Measurements from ENCODE around the gene CEP55.

CEP55 gene

DNA sequence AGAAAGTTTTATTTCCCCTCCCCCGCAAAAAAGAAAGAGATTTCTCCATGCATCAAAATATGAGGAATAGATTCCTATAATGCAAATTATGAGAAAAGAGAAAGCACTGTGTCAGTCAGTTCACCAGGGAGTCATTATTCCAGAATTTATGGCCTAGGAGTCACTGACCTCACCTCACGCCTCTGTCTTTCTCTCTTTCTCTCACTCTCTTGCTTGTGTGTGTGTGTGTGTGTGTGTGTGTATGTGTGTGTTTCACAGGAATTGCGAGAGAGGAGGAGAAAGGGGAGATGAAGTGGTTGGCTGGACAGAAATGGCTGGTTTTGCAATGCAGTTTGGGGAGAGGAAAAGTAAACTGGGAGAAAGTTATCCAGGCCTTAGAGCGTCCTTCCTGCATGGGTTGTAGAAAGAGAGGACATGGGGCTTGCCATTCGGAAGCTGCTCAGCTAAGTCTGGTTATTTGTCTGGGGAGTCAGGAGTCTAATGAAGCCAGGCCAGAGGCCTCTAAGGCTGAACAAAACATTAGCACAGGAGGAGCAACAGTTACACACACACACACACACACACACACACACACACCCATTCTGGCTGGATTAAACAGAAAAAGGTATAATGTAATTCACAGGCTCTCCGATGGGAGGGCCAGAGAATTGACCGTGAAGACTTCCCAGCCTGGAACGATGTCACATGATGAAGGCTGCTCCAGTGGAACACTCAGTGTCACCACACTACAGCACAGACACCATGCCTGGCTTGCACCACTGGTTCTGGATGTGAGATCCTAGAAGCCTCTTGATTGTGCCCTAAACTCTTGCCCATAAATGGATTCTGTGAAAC lies 57.3 kb downstream of the CEP55 start:
- no peak overlapping the region for H3K4me3 ChIP-seq (ENCODE audit: low read length)
- DNase-seq (ENCODE audit: low read depth, low spot score), result no peak

DNA sequence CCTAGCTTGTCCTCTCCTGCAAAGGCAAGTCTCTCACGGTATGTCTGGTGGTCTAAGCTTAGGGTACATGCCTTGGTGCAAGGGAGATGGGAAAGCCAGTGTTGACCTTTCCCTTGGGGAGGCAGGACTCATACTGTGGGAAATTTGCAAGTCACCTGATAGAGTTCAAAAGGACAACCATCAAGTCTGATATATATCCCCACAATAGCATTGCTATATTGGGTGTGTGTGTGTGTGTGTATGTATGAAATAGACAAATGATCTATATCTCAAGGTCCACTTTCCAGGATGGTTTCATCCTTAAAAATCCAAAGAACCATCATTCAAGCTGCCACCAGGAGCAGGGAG lies 57.9 kb downstream of the CEP55 start:
- H3K4me3 ChIP-seq (ENCODE audit: low read length), result no peak overlapping the region
- DNase-seq (ENCODE audit: low read depth, low spot score), result no peak

DNA sequence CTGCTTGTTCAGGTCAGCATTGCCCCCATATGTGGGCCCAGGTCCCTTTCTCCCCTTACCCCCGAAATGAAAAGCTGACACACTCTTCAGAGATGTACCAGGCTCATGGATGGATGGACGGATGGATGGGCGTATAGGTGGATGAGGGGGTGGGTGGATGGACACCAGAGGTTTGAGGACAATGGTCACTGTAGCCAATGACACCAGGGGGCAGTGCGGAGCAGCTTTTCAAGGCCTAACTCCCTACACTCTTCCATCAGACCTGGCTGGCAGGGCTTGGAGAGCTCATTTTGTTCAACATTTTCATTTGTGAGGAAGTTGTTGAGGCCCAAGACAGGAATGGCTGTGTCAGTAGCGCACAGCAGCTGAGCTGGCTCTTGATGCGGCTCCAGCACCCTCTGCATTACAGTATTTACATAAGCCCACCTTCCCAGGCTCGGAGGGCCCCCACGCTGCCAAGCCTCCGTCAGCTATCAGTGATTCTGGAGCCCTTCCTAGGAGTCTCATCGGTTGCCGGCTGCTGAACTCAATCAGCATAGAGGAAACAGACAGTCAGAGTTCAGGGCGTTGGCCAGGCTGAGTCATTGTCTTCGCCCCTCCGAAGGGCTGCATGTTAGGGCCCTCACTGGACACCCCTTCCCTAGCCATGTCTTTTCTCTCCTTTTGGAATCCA lies 58.5 kb downstream of the CEP55 start:
- no peak overlapping the region for H3K4me3 ChIP-seq (ENCODE audit: low read length)
- DNase-seq (ENCODE audit: low read depth, low spot score), result no peak

DNA sequence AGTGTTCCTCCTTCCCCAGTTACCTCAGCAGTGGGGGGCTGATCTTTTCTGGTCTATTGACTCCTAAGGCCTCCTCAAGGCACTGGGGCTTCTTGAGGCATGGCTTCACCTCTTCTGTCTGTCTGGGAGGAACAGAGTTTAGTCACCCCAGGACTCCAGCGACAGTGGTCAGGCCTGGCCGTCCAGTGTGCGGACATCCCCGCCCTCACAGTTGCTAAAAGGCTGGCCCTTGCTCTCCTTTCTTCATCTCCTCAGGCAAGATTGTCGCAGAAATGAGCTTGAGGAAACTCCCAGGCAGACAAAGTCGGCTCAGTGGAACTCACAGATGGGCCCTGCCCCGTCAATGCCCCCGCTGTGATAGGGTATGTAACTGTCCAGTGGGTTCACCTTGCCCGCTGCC lies 63.1 kb downstream of the CEP55 start:
- DNase-seq (ENCODE audit: low read depth, low spot score), result no peak
- no peak overlapping the region for H3K4me3 ChIP-seq (ENCODE audit: low read length)

DNA sequence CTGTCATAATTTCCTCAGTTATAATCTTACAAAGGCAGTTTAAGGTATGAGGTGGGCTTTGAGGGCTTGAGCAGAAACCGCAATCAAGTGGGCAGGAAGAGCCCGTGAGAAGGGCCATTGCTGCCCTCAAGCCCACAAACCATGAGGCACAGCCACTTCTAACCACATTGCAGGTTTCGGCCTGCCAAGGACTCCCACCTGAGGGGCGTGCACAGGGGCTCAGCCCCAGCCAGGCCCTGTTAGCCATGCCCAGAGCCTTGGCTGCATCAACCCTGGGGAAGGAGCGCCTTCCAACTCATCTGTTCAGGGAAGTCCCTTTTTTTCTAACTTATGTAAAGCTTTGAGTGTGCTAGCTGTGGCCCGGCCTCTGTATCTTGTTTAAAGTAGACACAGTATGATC lies 64.1 kb downstream of the CEP55 start:
- H3K4me3 ChIP-seq (ENCODE audit: low read length), result no peak overlapping the region
- DNase-seq (ENCODE audit: low read depth, low spot score), result no peak

DNA sequence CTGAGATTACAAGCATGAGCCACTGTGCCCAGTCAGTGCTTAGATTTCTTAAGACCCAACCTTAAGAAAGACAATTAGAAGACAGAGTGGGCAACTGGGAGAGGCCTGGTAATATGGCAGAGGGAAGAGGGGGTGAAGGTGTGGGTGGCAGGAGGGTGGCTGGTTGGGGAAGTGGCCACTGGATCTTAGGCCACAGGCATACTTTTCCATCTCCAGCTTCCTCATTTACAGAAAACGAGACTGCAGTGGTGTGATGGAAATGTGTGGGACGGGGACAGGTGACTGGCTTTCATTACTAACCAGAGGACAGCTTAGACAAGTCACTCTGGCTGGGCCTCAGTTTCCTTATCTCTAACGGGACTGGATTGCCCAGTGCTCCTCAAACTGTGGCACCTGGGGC lies 69.0 kb downstream of the CEP55 start:
- DNase-seq (ENCODE audit: low read depth, low spot score), result no peak
- no peak overlapping the region for H3K4me3 ChIP-seq (ENCODE audit: low read length)

DNA sequence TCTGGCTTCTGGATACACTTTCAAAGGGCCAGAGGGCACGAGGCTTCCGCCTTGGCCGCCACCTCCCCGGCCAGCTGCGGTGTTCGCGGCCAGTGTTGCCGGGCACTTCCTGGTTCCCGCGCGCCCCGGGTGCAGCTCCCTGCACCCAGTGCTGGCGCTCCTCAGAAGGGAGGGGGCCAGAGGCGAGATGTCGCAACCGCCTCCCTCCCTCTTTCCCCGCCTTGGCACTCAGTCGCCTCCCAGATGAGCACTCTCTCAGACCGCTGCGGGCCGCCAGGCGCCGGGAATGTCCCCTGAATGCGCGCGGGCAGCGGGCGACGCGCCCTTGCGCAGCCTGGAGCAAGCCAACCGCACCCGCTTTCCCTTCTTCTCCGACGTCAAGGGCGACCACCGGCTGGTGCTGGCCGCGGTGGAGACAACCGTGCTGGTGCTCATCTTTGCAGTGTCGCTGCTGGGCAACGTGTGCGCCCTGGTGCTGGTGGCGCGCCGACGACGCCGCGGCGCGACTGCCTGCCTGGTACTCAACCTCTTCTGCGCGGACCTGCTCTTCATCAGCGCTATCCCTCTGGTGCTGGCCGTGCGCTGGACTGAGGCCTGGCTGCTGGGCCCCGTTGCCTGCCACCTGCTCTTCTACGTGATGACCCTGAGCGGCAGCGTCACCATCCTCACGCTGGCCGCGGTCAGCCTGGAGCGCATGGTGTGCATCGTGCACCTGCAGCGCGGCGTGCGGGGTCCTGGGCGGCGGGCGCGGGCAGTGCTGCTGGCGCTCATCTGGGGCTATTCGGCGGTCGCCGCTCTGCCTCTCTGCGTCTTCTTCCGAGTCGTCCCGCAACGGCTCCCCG lies 70.2 kb downstream of the CEP55 start, which contains the start of gene FFAR4:
TSS of gene FFAR4 (plus strand) at position 231 of the 842 bp plus-strand sequence. CDS start at position 287, 56 bp downstream.
- H3K4me3 ChIP-seq (ENCODE audit: low read length), result no peak within 1 kb of the TSS

DNA sequence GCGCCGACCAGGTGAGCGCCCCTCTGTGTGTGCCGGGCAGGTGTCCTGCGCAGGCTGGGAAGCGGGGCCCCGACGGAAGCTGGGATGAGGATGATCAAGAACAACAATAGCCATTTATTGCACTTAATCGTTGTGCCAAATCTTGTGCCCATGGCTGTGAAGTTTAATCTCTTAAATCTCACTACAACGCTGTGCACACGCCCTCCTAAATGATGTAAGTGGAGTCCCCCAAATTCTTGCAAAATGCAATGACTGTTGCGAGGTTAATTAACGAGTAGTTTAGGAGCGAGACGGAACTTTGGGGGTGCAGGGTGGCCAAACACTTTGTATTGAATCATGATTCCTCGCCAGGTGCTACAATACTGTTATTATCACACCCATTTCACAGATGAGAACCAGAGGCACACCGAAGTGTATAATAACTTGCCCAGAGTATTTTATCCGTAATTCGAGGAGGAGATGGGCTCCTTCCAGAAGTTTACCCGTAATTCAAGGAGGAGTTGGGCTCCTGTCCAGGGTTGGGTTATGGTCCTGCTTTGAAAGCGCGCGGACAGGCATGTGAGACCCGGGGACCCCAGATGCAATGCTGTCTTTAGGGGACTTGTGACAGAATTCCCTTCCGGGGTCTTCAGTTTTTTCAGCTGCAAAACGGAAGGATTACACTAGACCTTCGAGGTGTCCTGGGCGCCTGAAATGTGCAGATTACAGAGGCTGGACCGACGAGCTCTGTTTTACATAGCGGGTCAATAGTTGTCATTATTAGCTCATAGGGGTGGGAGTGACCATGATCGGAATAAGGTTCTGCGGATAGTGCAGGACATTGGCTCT lies 71.1 kb downstream of the CEP55 start:
- DNase-seq (ENCODE audit: low read depth, low spot score), result no peak
- no peak overlapping the region for H3K4me3 ChIP-seq (ENCODE audit: low read length)

More for the DNA sequence above, 70.2 kb downstream of the CEP55 start, which contains the start of gene FFAR4:
- no peak for DNase-seq (ENCODE audit: low read depth, low spot score)

DNA sequence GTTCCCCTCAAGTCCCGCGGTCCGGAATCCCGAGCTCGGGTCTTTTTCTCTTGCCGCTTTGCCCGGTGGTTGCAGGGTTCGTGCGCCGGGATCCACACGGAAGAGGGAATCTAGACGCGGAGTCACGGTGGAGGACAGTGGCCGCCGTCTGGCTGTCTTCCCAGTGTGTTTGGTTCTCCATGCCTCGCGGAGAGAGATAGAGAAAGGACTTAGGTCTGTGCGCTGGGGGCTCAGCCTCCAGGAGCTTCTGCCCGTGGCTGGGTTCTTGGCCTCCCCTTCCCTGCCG lies 71.6 kb downstream of the CEP55 start:
- DNase-seq (ENCODE audit: low read depth, low spot score), result no peak
- no peak overlapping the region for H3K4me3 ChIP-seq (ENCODE audit: low read length)

DNA sequence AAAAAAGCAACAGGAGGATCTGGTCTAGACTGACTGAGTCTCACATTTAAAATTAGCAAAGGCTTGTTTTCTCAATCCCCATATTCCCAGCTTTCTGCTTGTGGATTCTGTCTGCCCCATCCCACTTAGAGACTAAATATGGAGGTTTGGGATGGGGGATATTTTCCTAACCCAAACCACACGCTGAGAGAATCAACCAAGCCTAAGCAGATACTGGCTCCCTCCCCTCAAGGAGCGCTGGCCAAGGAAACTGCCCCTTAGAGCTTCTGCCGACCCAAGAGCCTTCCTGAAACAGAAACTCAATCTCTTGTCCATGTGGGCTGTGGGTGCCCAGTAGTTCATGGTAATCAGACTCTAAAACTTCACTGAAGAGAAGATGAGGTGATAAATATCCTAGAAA lies 74.0 kb downstream of the CEP55 start:
- no peak overlapping the region for H3K4me3 ChIP-seq (ENCODE audit: low read length)
- DNase-seq (ENCODE audit: low read depth, low spot score), result no peak

DNA sequence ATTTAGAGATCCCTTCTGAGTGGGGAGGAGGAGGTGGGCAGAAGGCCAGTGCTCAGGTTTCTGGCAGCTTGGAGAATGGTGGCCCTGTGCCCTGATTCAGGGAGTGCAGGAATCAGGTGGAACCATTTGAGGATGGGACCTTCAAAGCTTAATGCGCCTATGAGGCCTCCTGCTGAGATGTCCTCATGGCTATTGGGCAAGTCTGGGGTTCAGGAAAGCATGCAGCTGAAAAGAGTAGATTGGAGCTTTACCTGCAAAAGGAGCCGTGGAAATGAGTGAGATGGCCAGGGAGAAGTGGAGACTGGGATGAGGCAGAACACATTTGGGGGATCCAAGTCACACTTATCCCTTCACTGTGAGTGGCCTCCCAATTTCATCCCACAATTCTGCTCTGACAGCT lies 76.2 kb downstream of the CEP55 start:
- DNase-seq (ENCODE audit: low read depth, low spot score), result no peak

DNA sequence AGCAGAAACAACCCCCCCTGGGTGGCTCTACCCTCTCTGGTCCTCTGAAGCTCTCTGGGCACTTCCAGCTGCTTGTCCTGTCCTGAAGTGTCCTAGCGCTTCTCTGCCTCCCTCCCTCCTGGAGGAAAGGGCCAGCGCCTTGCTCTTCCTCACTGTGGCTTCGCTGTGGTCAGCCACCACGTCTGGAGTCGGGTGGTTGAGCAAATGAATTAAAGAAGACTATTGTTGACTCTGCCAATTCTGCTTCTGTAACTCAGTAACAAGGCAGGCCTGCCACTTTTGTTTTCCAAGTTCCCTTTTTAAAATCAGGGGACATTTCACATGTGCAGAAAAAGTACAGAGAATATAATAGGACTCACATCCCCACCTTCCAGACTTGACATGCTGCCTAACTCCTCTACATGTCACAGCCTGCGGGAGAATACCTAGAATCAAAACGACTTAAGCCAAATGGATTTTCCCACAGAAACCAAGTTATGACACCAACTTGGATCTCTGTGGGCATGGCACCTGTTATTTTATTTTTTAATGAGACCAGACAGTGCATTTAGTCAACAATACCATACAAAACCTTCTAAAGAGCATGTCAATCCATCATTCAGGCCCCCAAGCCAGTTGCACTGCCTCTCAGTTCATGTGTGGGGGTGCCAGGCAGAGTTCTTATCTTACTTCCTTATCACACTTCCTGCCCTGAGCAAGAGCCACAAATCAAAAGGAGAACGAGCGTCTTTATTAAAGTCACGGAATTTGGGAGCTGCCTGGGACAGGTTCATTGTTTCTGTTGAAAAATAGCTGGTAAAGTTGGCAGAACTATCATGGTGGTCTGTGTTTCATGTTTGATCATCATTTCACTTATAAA lies 76.9 kb downstream of the CEP55 start:
- H3K4me3 ChIP-seq (ENCODE audit: low read length), result no peak overlapping the region
- DNase-seq (ENCODE audit: low read depth, low spot score), result peak; percentile 17

More for the DNA sequence above, 76.2 kb downstream of the CEP55 start:
- H3K4me3 ChIP-seq (ENCODE audit: low read length), result no peak overlapping the region

DNA sequence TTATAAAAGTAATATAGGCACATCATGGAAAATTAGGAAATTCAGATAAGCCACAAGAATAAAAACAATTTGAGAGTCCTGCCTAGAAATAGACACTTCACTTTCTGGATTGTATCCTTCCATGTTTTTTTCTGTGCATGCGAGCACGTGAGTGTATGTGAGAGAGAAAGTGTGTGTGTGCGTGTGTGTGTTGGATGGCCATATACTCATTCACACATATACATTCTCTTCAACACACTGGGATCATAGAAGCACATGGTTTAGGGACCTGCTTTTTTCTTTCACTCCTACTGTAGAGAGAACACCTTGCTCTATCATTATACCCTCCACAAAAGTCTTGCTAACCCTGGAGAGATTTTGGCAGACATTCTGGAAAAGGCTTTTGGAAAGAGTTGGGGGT lies 77.5 kb downstream of the CEP55 start:
- no peak for DNase-seq (ENCODE audit: low read depth, low spot score)
- no peak overlapping the region for H3K4me3 ChIP-seq (ENCODE audit: low read length)

DNA sequence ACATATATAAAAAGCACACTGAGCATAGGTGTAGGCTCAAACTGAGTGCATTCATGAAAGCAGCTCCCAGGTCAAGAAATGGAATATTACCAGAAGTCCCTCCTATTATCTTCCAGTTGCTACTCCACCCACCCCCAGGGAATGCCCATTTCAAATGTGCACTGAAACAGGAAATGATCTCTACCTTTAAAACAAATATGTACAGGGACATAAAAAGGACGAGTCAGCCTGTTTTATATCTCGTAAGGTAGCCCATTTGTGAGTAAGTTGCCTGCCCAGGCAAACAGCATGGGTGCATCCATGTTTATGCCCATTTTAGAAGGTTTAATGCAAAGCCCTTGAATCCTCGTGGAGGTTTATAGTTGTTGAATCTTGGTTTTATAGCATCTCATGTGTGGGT lies 80.5 kb downstream of the CEP55 start:
- DNase-seq (ENCODE audit: low read depth, low spot score), result no peak
- no peak overlapping the region for H3K4me3 ChIP-seq (ENCODE audit: low read length)

DNA sequence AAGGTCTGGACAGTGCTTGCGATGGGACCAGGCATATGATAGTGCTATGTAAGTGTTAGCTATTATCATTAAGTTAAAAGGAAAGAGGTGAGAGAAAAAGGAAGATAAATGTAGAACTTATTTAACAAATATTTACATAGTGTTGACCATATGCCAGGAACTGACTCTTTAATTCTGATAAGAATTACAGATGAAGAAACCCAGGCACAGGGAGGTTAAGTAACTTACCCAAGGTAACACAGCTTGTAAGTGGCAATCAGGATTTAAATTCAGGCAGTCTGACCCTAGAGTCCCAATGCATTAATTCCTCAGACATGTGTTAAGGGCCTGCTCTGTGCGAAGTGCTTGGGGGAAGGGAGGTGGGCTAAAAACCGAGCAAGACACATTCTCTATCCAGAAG lies 81.2 kb downstream of the CEP55 start:
- DNase-seq (ENCODE audit: low read depth, low spot score), result no peak
- H3K4me3 ChIP-seq (ENCODE audit: low read length), result no peak overlapping the region

Data from Jurkat, Clone E6-1 (cell line).